OCI-LY3 (cell line): ENCODE results near the gene MIPOL1.

Experiments
- H2AFZ ChIP-seq: fragments of 200-600, 300-600 bp; shearing (Covaris generic); 2 replicates; pipeline ENCODE4 v1.6.0; 2014; ENCODE audit warnings: antibody characterized with exemption, low read depth, low read length
- H3K27ac ChIP-seq: fragments of 200-600, 300-600 bp; sonication (generic); 2 replicates; pipeline ENCODE4 v1.5.1; 2014; ENCODE audit warnings: mild to moderate bottlenecking, low read length, moderate library complexity, mixed read lengths
- H3K27me3 ChIP-seq: fragments of 200-600, 300-600 bp; sonication (generic); 2 replicates; pipeline ENCODE4 v1.6.1; 2014; ENCODE audit warnings: low read depth, low read length, mixed read lengths
- H3K36me3 ChIP-seq: fragments of 200-600, 300-600 bp; sonication (generic); replicated peaks from 2 replicates; pipeline ENCODE3; 2014; ENCODE audit warnings: low read depth, low read length, mixed read lengths
- H3K4me1 ChIP-seq: fragments of 300-600, 200-600 bp; sonication (generic); 2 replicates; pipeline ENCODE4 v1.6.1; 2014; ENCODE audit warnings: low read length, mixed read lengths
- H3K4me2 ChIP-seq: fragments of 200-600, 300-600 bp; sonication (generic); 2 replicates; pipeline ENCODE4 v1.6.1; 2014; ENCODE audit warnings: low read length, mixed read lengths
- H3K4me3 ChIP-seq: fragments of 300-600, 200-600 bp; sonication (generic); 2 replicates; pipeline ENCODE4 v1.5.1; 2014; ENCODE audit warnings: antibody characterized with exemption, mild to moderate bottlenecking, low read length, moderate library complexity
- H3K79me2 ChIP-seq: fragments of 300-600, 200-600 bp; shearing (Covaris generic); 2 replicates; pipeline ENCODE4 v1.6.1; 2014; ENCODE audit warnings: mild to moderate bottlenecking, low read length, mixed read lengths
- H3K9ac ChIP-seq: fragments of 300-600, 200-600 bp; shearing (Covaris generic); 2 replicates; pipeline ENCODE4 v1.6.0; 2014; ENCODE audit warnings: mild to moderate bottlenecking, low read length, moderate library complexity
- H3K9me3 ChIP-seq: fragments of 200-600, 300-600 bp; shearing (Covaris generic); 2 replicates; pipeline ENCODE4 v1.6.1; 2014; ENCODE audit warnings: low read length, mixed read lengths; ENCODE audit not compliant: insufficient read depth
- H4K20me1 ChIP-seq: fragments of 200-600, 300-600 bp; sonication (generic); 2 replicates; pipeline ENCODE4 v1.6.1; 2016; ENCODE audit warnings: low read length, mixed read lengths; ENCODE audit not compliant: insufficient read depth
- EZH2phosphoT487 ChIP-seq: fragments of 200-600 bp; shearing (Covaris generic); IDR thresholded peaks from 2 replicates; pipeline ENCODE4 v1.6.1; 2018; ENCODE audit warnings: antibody characterized with exemption, mixed run types, low read depth
- TF ChIP-seq, protein P1 (sequence below): fragments of 200-600, 300-600 bp; sonication (generic); IDR thresholded peaks from 2 replicates; pipeline ENCODE4 v1.5.1; 2014; ENCODE audit warnings: antibody characterized with exemption, low read length, low read depth

MIPOL1 gene

DNA sequence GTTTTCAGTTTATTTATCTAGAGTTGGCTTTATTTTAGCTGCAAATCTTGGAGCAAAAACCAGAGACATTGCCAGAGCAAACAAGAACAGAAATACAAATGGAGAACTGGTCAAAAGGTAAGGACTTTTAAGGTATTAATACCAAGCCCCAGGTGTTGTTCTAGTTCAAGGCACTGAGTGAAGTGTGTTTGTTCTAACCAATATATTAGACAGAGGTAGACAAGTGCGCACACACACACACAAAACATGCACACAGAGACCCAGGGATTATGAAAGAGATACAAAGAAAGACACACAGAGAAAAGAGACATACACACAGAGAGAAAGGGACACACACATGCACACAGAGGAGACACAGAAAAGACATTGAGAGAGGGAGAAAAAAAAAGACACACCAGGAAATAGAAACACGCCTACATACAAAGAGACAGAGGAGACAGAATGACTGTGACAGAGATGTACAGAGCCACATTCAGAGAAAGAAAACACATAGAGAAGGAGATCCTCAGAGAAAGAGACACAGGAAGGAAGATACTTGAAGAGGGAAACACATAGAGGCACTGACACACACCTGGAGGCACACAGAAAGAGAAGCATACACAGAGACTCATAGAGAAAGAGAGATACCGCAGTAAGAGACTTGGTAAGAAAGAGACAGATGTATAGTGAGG, 50.2 kb downstream of the MIPOL1 start:
- Histone ChIP-seq H3K36me3 (no peaks in the 10 kb centered on the region), H2AFZ (no peak overlapping the region), H3K4me3 (no peak overlapping the region), H3K79me2 (no peaks in the 10 kb centered on the region), H3K9me3 (no peaks in the 10 kb centered on the region), H3K27ac (no peak overlapping the region), H4K20me1 (no peaks in the 10 kb centered on the region), H3K4me2 (no peak overlapping the region), H3K9ac (no peak overlapping the region), H3K4me1 (no peaks in the 10 kb centered on the region), H3K27me3 (peaks cover 9% of the 10 kb centered on the region; the same call in 1 of the 2 replicates)
- TF ChIP-seq, protein P1, sequence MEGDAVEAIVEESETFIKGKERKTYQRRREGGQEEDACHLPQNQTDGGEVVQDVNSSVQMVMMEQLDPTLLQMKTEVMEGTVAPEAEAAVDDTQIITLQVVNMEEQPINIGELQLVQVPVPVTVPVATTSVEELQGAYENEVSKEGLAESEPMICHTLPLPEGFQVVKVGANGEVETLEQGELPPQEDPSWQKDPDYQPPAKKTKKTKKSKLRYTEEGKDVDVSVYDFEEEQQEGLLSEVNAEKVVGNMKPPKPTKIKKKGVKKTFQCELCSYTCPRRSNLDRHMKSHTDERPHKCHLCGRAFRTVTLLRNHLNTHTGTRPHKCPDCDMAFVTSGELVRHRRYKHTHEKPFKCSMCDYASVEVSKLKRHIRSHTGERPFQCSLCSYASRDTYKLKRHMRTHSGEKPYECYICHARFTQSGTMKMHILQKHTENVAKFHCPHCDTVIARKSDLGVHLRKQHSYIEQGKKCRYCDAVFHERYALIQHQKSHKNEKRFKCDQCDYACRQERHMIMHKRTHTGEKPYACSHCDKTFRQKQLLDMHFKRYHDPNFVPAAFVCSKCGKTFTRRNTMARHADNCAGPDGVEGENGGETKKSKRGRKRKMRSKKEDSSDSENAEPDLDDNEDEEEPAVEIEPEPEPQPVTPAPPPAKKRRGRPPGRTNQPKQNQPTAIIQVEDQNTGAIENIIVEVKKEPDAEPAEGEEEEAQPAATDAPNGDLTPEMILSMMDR, result no peak
- no peak for TF ChIP-seq EZH2phosphoT487

DNA sequence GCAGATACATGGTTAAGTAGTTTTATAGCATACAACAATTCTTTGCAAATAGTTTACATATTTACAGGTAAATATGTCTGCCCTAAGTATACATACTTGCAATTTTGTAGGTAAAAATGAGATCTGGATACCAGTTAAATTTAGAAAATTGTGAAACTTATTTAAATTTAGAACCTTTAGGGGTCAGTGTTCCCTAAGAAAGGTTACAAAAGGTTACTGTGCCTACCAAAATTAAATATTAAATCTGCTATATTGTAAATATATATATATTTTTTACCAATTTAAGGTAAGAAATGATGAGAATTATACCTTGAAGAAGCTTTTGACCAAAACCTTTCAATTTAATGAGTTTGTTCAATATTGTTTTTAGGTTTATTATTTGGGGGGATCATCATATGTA, 54.0 kb downstream of the MIPOL1 start:
- H4K20me1 ChIP-seq, result no peaks in the 10 kb centered on the region
- no peaks in the 10 kb centered on the region for H3K79me2 ChIP-seq
- H3K4me3 ChIP-seq, result no peak overlapping the region
- H2AFZ ChIP-seq, result no peak overlapping the region
- no peaks in the 10 kb centered on the region for H3K36me3 ChIP-seq
- H3K27me3 ChIP-seq, result peaks cover 9% of the 10 kb centered on the region; the same call in 1 of the 2 replicates
- no peak overlapping the region for H3K9ac ChIP-seq
- no peaks in the 10 kb centered on the region for H3K9me3 ChIP-seq
- no peak overlapping the region for H3K4me2 ChIP-seq
- no peak overlapping the region for H3K27ac ChIP-seq
- TF ChIP-seq, protein P1, result no peak
- TF ChIP-seq EZH2phosphoT487, result no peak
- no peaks in the 10 kb centered on the region for H3K4me1 ChIP-seq

DNA sequence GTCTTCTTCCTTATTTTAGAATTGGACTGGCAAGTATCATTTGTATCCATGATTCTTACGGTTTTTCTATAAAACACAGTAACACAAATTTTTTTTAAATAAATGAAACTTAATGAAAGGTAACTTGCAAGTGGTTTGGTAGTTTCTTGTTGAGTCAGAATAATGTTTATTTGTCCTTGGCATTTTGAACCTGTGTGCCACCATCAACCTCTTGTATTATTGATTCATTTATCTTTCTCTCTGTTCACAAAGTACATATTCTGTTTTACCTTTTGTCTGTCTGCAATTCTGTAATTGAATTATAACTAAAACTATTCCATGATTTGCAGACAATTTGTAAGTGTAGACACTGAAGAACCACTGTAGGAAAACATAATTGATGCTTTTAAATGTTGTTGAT, 54.7 kb downstream of the MIPOL1 start:
- H3K4me1 ChIP-seq, result no peaks in the 10 kb centered on the region
- no peak overlapping the region for H3K4me2 ChIP-seq
- no peaks in the 10 kb centered on the region for H4K20me1 ChIP-seq
- H3K79me2 ChIP-seq, result no peaks in the 10 kb centered on the region
- no peak overlapping the region for H2AFZ ChIP-seq
- H3K4me3 ChIP-seq, result no peak overlapping the region
- TF ChIP-seq EZH2phosphoT487, result no peak
- TF ChIP-seq, protein P1, result no peak
- H3K27ac ChIP-seq, result no peak overlapping the region
- no peaks in the 10 kb centered on the region for H3K9me3 ChIP-seq
- no peak overlapping the region for H3K9ac ChIP-seq
- H3K36me3 ChIP-seq, result no peaks in the 10 kb centered on the region
- peaks cover 9% of the 10 kb centered on the region; the same call in 1 of the 2 replicates for H3K27me3 ChIP-seq

DNA sequence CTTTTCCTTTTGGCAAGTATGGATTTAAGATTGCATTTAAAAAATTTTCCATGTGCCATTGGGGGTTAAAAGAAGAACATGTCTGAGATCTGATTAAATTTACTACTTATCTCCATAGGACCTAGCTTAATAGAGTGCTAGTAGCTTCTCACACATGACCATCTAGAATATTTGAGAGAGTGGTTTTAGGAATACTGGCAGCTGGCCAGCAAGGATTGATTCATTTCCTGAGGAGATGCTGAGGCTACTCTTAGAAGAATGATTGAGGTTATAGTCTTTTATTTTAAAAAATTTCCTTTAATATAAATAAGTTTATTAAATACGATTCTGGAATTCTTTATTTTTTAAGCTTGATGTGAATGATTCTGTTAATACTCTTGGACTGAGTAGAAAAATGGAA, 56.2 kb downstream of the MIPOL1 start:
- Histone ChIP-seq H3K27ac (no peak overlapping the region), H3K27me3 (peaks cover 6% of the 10 kb centered on the region; the same call in 1 of the 2 replicates), H4K20me1 (no peaks in the 10 kb centered on the region), H3K9ac (no peak overlapping the region), H3K79me2 (no peaks in the 10 kb centered on the region), H2AFZ (no peak overlapping the region), H3K9me3 (no peaks in the 10 kb centered on the region), H3K4me3 (no peak overlapping the region), H3K4me2 (no peak overlapping the region), H3K36me3 (no peaks in the 10 kb centered on the region), H3K4me1 (no peaks in the 10 kb centered on the region)
- TF ChIP-seq, protein P1, result no peak
- TF ChIP-seq EZH2phosphoT487, result no peak
